ENCODE data around the gene TOX4. TPM values are rescaled to one million over a fixed set of nuclear protein-coding genes. Genes with fewer than 3 reads are reported as not detected.

Gene TOX4
- polyA plus RNA-seq, 4 donors: 52.9 to 67.5 (median 61.7) TPM

DNA sequence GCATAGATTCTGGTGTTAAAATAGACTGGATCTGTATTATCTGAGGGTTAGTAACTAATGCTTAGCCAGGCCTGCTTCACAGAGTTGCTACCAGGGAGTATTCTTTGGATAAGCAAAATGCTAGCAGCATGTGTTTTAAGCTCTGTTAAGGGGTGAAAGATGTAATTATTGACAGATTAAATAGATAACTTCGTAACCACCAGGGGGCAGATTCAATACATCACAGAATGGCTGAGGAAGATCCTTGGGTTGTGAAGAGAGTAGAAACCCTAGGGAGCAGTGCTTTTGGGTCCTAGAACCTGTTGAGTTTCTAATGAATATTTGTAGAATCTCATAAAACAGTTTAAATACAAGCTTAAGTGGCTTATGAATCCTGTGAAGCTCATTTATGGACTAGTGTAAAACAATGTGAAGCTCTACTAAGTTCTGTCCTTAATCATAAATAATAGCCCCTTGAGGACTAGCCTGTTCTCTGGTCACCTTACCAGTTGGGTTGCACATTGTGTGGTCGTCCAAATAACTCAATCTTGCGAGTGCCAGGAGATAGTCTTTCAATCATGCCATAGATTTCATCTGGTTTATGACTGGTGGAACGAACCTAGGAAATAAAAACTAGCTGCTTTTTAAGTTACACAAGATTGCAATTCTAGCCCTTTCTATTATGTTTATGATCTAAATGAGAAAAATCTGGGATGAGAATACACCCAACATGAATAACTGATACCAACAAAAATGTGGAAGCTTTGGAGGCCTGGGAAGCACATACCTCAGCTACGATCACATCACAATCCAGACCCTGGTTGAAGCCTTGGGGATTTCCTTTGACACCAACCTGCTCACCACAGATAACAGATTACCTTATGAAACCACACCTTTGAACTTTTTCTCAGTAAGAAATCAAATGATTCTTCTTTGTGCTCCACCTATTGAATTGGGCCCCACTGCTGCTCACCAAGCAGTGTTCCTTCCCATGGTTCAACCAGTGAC is 21.8 kb downstream of the TOX4 start:
- peak in 2 of 4 donors; percentile 32 to 36 for DNase-seq (ENCODE audit: low read depth in 4 of 4, low spot score in 2 of 4)

GRCh38 chr14:21501568-21501967 is 24.6 kb downstream of the TOX4 start:
- DNase-seq (ENCODE audit: low read depth in 4 of 4, low spot score in 2 of 4): no peak

- DNase-seq (ENCODE audit: low read depth in 4 of 4, low spot score in 2 of 4): no peak
These were observed 26.4 kb downstream of the TOX4 start for GRCh38 chr14:21503376-21503775.

GRCh38 chr14:21505012-21505553 is 28.1 kb downstream of the TOX4 start:
- no peak for DNase-seq (ENCODE audit: low read depth in 4 of 4, low spot score in 2 of 4)

DNA sequence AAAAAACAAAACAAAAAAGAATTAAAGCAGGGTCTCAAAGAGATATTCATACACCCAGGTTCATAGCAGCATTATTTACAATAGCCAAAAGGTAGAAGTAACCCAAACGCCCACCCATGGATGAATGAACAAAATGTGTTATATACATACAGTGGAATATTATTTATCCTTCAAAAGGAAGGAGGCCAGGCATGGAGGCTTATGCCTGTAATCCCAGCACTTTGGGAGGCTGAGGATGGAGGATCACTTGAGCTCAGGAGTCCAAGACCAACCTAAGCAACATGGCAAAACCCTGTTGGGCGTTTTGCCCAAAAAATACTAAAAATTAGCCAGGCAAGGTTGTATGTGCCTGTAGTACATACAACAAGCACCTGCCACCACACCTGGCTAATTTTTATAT is 29.6 kb downstream of the TOX4 start:
- no peak for DNase-seq (ENCODE audit: low read depth in 4 of 4, low spot score in 2 of 4)

GRCh38 chr14:21509432-21510143 is 32.6 kb downstream of the TOX4 start:
- no peak for DNase-seq (ENCODE audit: low read depth in 4 of 4, low spot score in 2 of 4)

DNA sequence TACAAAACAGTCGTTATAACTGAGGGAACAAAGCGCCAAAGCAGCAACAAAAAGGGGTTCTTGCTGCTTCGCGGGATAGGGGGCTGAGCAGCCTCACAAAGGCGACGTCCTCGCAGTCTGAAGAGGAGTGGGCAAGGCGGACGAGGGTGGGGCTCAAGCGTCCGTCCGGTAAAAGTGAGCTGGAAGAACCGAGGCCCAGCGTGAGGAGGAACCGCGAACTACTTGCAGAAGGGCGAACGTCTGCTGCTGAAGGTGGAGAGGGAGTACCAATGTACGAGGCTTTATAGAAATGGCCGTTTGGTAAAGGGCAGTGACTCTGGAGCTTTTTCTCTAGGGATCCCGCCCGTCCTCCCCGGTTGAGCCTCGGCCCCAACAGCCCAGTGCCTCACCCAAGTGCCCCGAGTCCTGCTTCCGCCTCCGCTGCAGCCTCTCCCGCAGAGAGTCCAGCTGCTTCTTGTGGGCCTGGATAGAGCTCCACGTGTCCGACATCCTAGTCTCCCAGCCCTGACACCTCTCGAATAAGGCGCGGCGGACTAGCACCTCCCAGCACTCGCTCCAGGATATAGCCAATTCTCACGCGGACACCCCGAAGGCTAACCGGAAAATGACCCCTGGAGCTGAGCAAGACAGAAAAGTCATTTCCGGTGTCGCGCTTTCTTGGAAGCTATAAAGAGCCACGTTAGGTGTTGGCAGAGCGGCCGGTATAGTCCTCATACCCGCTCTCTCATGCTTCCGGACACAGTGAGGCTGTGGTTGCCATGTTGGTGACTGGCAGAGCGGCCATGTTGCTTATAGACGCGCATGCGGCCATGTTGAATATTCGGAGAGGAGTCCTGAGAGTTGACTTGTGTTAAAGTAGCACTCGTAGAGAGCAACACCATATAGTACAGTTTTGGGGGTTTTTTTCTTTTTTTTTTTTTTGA is 34.0 kb downstream of the TOX4 start, which contains the start of gene METTL3:
Gene METTL3, minus strand, starts transcription at position 606 of the 923 bp plus-strand sequence. Its CDS starts 117 bp downstream, at position 489.
- peak; percentile 95 to 99 (median 96) for DNase-seq (ENCODE audit: low read depth in 4 of 4, low spot score in 2 of 4)

GRCh38 chr14:21514341-21514740 is 37.3 kb downstream of the TOX4 start:
- DNase-seq (ENCODE audit: low read depth in 4 of 4, low spot score in 2 of 4): no peak

- DNase-seq (ENCODE audit: low read depth in 4 of 4, low spot score in 2 of 4): no peak
These were observed 41.7 kb downstream of the TOX4 start for GRCh38 chr14:21518725-21519124.

- no peak for DNase-seq (ENCODE audit: low read depth in 4 of 4, low spot score in 2 of 4)
These were observed 43.8 kb downstream of the TOX4 start for GRCh38 chr14:21520767-21521166.

DNA sequence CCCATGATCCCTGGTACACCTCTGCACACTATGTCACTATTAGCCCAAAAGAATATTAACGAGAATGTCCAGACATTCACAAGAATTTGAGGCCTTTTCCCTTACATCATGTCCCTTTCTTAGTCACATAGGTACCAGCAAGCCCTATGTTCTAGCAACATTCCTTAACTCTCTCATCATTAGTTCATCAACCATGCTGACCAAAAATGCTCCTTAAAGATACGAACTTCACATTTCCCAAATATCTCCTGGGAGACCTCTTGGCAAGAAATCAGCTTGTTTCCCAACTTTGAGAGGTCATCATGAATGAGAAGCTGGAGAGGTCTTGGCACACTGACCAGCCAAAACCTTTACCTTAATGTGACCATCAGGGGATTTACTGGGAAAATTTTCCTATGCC is 44.5 kb downstream of the TOX4 start:
- no peak for DNase-seq (ENCODE audit: low read depth in 4 of 4, low spot score in 2 of 4)

GRCh38 chr14:21523203-21523602 is 46.2 kb downstream of the TOX4 start:
- DNase-seq (ENCODE audit: low read depth in 4 of 4, low spot score in 2 of 4): no peak

DNA sequence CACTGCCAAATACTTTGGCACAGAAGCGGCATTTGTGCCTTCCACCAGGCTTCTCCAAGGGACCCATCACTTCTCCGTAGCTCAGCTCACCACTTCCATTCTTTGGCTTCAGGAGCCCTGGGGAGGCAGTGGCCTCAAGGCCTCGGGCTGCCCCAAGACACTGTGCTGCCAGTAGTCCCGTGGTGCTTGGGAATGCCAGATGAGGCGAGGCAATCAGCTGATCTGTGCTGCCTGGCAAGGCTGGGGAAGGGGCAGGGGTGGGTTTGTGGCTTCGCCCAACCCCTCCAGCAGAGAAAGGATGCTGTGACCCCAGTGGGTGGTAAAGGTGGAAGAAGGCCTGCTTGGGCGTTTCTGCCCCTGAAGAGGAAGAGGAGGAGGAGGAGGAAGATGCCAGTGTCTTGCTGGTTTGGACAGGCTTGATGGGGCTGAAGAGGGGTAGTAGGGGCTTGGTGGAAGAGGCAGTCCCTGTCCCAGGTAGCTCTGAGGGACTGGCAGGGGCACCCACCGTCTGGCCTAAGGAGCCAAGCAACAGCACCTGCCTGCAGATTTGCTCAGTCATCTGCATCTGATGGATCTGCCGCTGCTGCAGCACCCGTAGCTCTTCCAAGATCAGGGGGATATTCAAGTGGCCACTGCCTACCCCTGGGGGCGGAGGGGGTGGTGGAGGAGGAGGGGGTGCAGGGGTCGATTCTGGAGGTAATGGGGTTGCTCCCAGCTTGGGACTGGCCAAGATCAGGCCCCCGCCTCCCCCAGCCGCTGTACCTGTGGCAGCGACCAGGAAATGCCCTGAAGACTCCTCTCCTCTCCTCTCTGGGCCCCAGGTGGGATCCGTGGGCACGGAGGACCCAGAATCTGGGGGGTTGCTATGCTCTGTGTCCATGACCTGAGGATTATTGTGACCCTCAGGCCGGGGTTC is 47.8 kb downstream of the TOX4 start:
- no peak for DNase-seq (ENCODE audit: low read depth in 4 of 4, low spot score in 2 of 4)

DNA sequence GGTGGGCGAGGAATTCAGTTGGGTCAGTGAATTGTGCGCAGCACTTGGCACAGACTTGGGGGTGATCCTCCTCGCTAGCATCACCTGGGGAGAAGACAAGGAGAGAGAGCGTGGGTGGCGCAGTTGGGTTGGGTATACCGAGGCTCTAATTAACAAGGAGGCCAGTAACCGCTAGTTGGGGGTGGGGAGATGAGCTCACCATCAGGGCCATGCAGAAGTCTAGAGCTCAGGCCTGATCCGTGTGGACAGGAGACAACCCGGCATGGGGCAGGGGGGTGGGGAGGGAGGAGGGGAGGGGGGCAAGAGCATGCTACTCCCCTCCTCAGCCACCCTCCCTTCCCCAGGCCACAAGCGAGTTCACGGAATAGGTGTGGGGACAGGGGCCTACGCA is 48.6 kb downstream of the TOX4 start:
- DNase-seq (ENCODE audit: low read depth in 4 of 4, low spot score in 2 of 4): peak in 1 of 4 donors; percentile 32

GRCh38 chr14:21525962-21526671 is 49.1 kb downstream of the TOX4 start, which contains the start of gene SALL2:
Gene SALL2 (minus strand): TSS chr14:21526346. CDS start chr14:21526127, 219 bp downstream.
- peak in 2 of 4 donors; percentile 85 to 88 for DNase-seq (ENCODE audit: low read depth in 4 of 4, low spot score in 2 of 4)

DNA sequence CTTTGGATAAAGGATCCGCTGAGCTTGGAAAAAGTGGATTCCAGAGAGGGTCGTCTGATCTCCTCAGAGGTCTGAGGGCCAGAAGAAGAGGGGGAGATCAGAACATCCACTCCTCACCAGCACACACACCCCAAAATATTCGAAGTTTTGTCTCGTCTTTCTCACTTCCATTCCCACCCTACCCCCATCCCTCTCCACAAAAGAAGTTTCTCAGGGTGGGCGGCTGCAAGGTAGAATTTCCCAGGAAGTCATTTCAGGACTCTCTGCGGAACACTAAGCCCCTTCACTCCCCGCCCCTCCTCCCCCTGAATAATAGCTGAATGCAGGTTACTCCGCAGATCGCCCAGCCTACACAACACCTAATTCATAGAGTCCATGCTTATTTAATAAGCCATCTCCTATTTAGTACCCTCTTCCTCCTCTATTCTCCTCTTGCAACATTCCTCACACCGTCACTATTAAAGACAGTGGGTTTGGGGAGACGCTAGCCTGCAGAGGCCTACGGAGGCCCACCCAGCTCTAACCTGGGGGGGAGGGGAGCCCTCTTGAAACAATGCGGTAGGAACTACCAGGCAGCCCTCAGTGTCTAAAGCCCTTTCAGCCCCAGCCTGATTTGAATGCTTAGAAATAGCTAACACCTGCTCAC is 49.8 kb downstream of the TOX4 start:
- DNase-seq (ENCODE audit: low read depth in 4 of 4, low spot score in 2 of 4): peak in 1 of 4 donors; percentile 56

DNA sequence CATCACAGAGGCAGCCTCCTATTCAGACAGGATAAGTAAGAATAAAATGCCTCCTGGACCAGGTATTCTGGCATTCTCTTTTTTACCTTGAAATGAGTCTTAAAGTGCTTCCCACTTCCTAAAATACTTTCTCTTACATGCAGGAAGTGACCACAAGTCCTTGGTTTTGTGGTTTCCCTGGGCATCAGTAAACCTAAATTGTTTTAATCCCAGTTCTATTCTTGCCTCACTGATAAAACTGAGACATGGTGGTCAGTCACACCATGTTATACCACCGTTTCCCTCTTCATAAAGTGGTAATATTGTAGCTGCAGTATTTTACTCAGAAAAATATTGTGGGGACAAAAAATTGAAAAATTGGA is 50.3 kb downstream of the TOX4 start:
- no peak for DNase-seq (ENCODE audit: low read depth in 4 of 4, low spot score in 2 of 4)

All from left renal cortex interstitium (tissue), 4 donors.